WTC11 (cell line): ENCODE data around the gene ENTR1.

Experiments used
- ATF3 ChIP-seq: sonication (generic); formaldehyde crosslinking; conservative IDR thresholded peaks from 2 replicates; pipeline ENCODE4 v1.8.1; 2022; ENCODE audit warnings: mild to moderate bottlenecking, missing genetic modification reagents
- CBFB ChIP-seq: sonication (generic); formaldehyde crosslinking; IDR thresholded peaks from 2 replicates; pipeline ENCODE4 v1.8.1; 2022; ENCODE audit warnings: mild to moderate bottlenecking, low read depth, missing genetic modification reagents
- CTCF ChIP-seq: fragments of 200-600 bp; IDR thresholded peaks from 2 replicates; pipeline ENCODE4 v1.8.0; 2022; ENCODE audit warnings: antibody characterized with exemption
- RELA ChIP-seq: sonication (generic); formaldehyde crosslinking; IDR thresholded peaks from 2 replicates; pipeline ENCODE4 v1.8.1; 2022; ENCODE audit warnings: missing genetic modification reagents, mild to moderate bottlenecking, borderline replicate concordance
- RORB ChIP-seq: fragments of 250-450 bp; sonication (Bioruptor Pico); IDR thresholded peaks from 2 replicates; pipeline ENCODE4 v1.9.0; 2021; ENCODE audit warnings: mild to moderate bottlenecking
- SMAD3 ChIP-seq: sonication (generic); formaldehyde crosslinking; IDR thresholded peaks from 2 replicates; pipeline ENCODE4 v1.8.0; 2022; ENCODE audit warnings: missing genetic modification reagents, mild to moderate bottlenecking, borderline replicate concordance
- SMAD4 ChIP-seq: sonication (generic); formaldehyde crosslinking; IDR thresholded peaks from 2 replicates; pipeline ENCODE4 v1.8.0; 2022; ENCODE audit warnings: mild to moderate bottlenecking, missing genetic modification reagents
- SP1 ChIP-seq: sonication (generic); formaldehyde crosslinking; conservative IDR thresholded peaks from 2 replicates; pipeline ENCODE4 v1.8.1; 2022; ENCODE audit warnings: missing genetic modification reagents
- USF1 ChIP-seq: sonication (generic); formaldehyde crosslinking; IDR thresholded peaks from 2 replicates; pipeline ENCODE4 v1.8.0; 2022; ENCODE audit warnings: mild to moderate bottlenecking, missing genetic modification reagents

GRCh38 chr9:136358888-136359287, 51.5 kb downstream of the ENTR1 start:
- TF ChIP-seq RELA (no peak), SMAD3 (CRISPR knock-in tag) (no peak), ATF3 (CRISPR knock-in tag) (no peak), SP1 (CRISPR knock-in tag) (no peak), CTCF (no peak), SMAD4 (CRISPR knock-in tag) (no peak), USF1 (CRISPR knock-in tag) (no peak), RORB (no peak), CBFB (CRISPR knock-in tag) (no peak)
